Progenitor cell of endocrine pancreas (in vitro differentiated cells): ENCODE data around the gene BAHCC1. TPM values are rescaled to one million over a fixed set of nuclear protein-coding genes. Genes with fewer than 3 reads are reported as not detected.

Source experiments
- DNase-seq: peaks from one replicate; pipeline ENCODE4 v3.0.0; 2021; ENCODE audit warnings: low spot score; ENCODE audit not compliant: unreplicated experiment
- H3K27ac Mint-ChIP-seq: 2 replicates; pipeline ENCODE4 v1.8.0; 2021; ENCODE audit warnings: mild to moderate bottlenecking, moderate library complexity, mixed read lengths
- H3K27me3 Mint-ChIP-seq: 2 replicates; pipeline ENCODE4 v1.8.0; 2021; ENCODE audit warnings: mixed read lengths
- H3K36me3 Mint-ChIP-seq: 2 replicates; pipeline ENCODE4 v1.8.0; 2022; ENCODE audit warnings: mixed read lengths; ENCODE audit not compliant: insufficient read depth
- H3K4me1 Mint-ChIP-seq: 2 replicates; pipeline ENCODE4 v1.8.0; 2021; ENCODE audit warnings: low read depth, mixed read lengths
- H3K4me3 Mint-ChIP-seq: 2 replicates; pipeline ENCODE4 v1.8.0; 2021; ENCODE audit warnings: low read depth, mild to moderate bottlenecking, moderate library complexity, mixed read lengths
- H3K9me3 Mint-ChIP-seq: 2 replicates; pipeline ENCODE4 v1.8.0; 2021; ENCODE audit warnings: low read depth, mixed read lengths
- total RNA-seq: library from RNA; stranded (reverse); gene quantifications from 2 replicates; pipeline ENCODE4 v1.2.1, GENCODE V29; 2021
- TF ChIP-seq, protein P1 (sequence below): fragments of 200-600 bp; sonication (generic); IDR thresholded peaks from one replicate; pipeline ENCODE4 v1.5.0; 2021; ENCODE audit warnings: antibody characterized with exemption, mild to moderate bottlenecking; ENCODE audit not compliant: unreplicated experiment

BAHCC1 gene
- total RNA-seq, 1 donor from 2014 or later = 40.5 TPM

- DNase-seq = peak; percentile 79
- Mint-ChIP-seq H3K27ac (peak within 1 kb of the TSS; percentile 98), H3K9me3 (no peaks in the 10 kb centered on the region), H3K27me3 (no peaks in the 10 kb centered on the region), H3K4me3 (peak within 1 kb of the TSS; percentile 96), H3K4me1 (peaks cover 27% of the 10 kb centered on the region), H3K36me3 (peaks cover 39% of the 10 kb centered on the region)
- TF ChIP-seq, protein P1, sequence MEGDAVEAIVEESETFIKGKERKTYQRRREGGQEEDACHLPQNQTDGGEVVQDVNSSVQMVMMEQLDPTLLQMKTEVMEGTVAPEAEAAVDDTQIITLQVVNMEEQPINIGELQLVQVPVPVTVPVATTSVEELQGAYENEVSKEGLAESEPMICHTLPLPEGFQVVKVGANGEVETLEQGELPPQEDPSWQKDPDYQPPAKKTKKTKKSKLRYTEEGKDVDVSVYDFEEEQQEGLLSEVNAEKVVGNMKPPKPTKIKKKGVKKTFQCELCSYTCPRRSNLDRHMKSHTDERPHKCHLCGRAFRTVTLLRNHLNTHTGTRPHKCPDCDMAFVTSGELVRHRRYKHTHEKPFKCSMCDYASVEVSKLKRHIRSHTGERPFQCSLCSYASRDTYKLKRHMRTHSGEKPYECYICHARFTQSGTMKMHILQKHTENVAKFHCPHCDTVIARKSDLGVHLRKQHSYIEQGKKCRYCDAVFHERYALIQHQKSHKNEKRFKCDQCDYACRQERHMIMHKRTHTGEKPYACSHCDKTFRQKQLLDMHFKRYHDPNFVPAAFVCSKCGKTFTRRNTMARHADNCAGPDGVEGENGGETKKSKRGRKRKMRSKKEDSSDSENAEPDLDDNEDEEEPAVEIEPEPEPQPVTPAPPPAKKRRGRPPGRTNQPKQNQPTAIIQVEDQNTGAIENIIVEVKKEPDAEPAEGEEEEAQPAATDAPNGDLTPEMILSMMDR = no peak
Observed at GRCh38 chr17:81512562-81513371, 117.5 kb downstream of the BAHCC1 start, which contains the start of gene ACTG1. TSS of gene ACTG1 (minus strand) at chr17:81512799. CDS start at chr17:81512354, 445 bp downstream.

DNA sequence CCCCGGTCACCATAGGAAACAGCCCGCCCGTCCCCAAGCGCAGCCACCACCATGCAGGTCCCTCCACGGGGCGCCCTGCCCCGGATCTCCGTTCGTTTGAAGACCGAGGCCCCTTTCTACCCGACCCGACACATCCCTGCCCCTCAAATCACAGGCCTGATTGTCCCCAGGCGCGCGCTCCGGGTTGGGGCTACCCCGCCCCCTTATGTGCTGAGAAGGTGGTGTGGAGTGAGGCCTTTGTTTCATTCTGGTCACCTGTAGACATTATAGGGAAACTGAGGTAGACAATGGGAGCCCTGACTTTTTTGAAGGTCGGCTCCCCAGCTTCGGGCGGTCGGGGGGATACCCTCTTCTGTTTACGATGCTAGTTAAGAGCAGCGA, 118.1 kb downstream of the BAHCC1 start:
- Mint-ChIP-seq H3K9me3 (no peaks in the 10 kb centered on the region), H3K4me1 (peaks cover 31% of the 10 kb centered on the region), H3K27me3 (peaks cover 3% of the 10 kb centered on the region), H3K27ac (peak overlapping the region; percentile 98), H3K36me3 (peaks cover 39% of the 10 kb centered on the region), H3K4me3 (peak overlapping the region; percentile 78)
- TF ChIP-seq, protein P1 = no peak
- DNase-seq = peak; percentile 54

- TF ChIP-seq, protein P1 = no peak
- Mint-ChIP-seq H3K27ac (peak overlapping the region; percentile 98), H3K27me3 (peaks cover 3% of the 10 kb centered on the region), H3K36me3 (peaks cover 33% of the 10 kb centered on the region), H3K4me3 (peak overlapping the region; percentile 78), H3K4me1 (peaks cover 29% of the 10 kb centered on the region), H3K9me3 (no peaks in the 10 kb centered on the region)
- peak; percentile 73 for DNase-seq
Observed at GRCh38 chr17:81513753-81514488, 118.7 kb downstream of the BAHCC1 start.

DNA sequence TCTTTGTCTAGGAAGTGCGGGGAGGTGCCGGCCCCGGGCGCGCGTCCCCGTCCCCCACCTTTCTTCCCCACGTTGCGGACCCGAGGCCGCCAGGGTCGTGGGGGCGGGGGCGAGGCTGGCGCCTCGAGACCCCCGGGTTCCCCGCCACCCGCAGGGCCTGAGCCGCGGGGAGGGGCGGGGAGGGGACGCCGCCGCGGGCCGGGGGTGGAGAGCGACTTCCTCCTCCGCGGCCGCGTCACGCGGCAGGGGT, 119.2 kb downstream of the BAHCC1 start:
- no peaks in the 10 kb centered on the region for H3K9me3 Mint-ChIP-seq
- peaks cover 29% of the 10 kb centered on the region for H3K36me3 Mint-ChIP-seq
- peak overlapping the region; percentile 94 for H3K27ac Mint-ChIP-seq
- H3K4me1 Mint-ChIP-seq = peaks cover 24% of the 10 kb centered on the region
- peaks cover 3% of the 10 kb centered on the region for H3K27me3 Mint-ChIP-seq
- H3K4me3 Mint-ChIP-seq = peak overlapping the region; percentile 78
- TF ChIP-seq, protein P1 = no peak
- no peak for DNase-seq

- Mint-ChIP-seq H3K27ac (peak overlapping the region; percentile 95), H3K4me3 (peak overlapping the region; percentile 85), H3K27me3 (peaks cover 3% of the 10 kb centered on the region), H3K4me1 (peaks cover 19% of the 10 kb centered on the region), H3K9me3 (no peaks in the 10 kb centered on the region), H3K36me3 (peaks cover 23% of the 10 kb centered on the region)
- TF ChIP-seq, protein P1 = no peak
- peak; percentile 69 for DNase-seq
Observed at GRCh38 chr17:81514739-81515529, 119.7 kb downstream of the BAHCC1 start.
